IMR-90 (cell line): ENCODE measurements around the gene ALKBH1. TPM values are rescaled to one million over a fixed set of nuclear protein-coding genes. Genes with fewer than 3 reads are reported as not detected.

Source experiments
- ATAC-seq: fragments of 200-7000 bp; cut with Tn5 transposase; 2 replicates; pipeline ENCODE4 v1.9.1; 2020; ENCODE audit warnings: low read depth, mild to moderate bottlenecking, moderate library complexity
- BruUV-seq: library from RNA; stranded (reverse); fragments of 400-500 nt; replicated peaks from 2 replicates; lab custom pipeline; 2021; lab: Mats Ljungman, UMichigan
- CTCF ChIA-PET: fragments of 300-600 bp; formaldehyde crosslinking; extraction: SDS; loops from one replicate; lab custom pipeline; 2021; ENCODE audit warnings: antibody characterized with exemption; lab: Yijun Ruan, JAX
- POLR2A ChIA-PET: fragments of 300-600 bp; sonication (Branson Sonifier 250); formaldehyde crosslinking; loops from one replicate; lab custom pipeline; 2022; ENCODE audit warnings: antibody characterized with exemption; ENCODE audit not compliant: unreplicated experiment; lab: Charles Lee
- DNase-seq: peaks from one replicate; pipeline ENCODE4 v3.0.0; 2013
- H2AFZ ChIP-seq: replicated peaks from 2 replicates; pipeline ENCODE3; 2013; ENCODE audit warnings: low read length, mild to moderate bottlenecking; ENCODE audit not compliant: poor library complexity
- H2AK5ac ChIP-seq: 2 replicates; pipeline ENCODE4 v1.6.1; 2013; ENCODE audit warnings: low read depth, low read length, inconsistent platforms
- H2AK9ac ChIP-seq: replicated peaks from 2 replicates; pipeline ENCODE3; 2013; ENCODE audit warnings: mild to moderate bottlenecking, low read depth, low read length, moderate library complexity; ENCODE audit not compliant: poor library complexity
- H2BK120ac ChIP-seq: 2 replicates; pipeline ENCODE4 v1.6.1; 2013; ENCODE audit warnings: low read depth, low read length, inconsistent platforms
- H2BK15ac ChIP-seq: 3 replicates; pipeline ENCODE4 v1.6.1; 2013; ENCODE audit warnings: low read depth, low read length, inconsistent platforms
- H2BK20ac ChIP-seq: 2 replicates; pipeline ENCODE4 v1.6.1; 2013; ENCODE audit warnings: low read depth, mild to moderate bottlenecking, inconsistent platforms, low read length, moderate library complexity
- H2BK5ac ChIP-seq: 2 replicates; pipeline ENCODE4 v1.6.1; 2013; ENCODE audit warnings: mild to moderate bottlenecking, low read depth, low read length, inconsistent platforms; ENCODE audit not compliant: poor library complexity, severe bottlenecking
- H3K14ac ChIP-seq: replicated peaks from 2 replicates; pipeline ENCODE4 v1.6.1; 2013; ENCODE audit warnings: low read depth, low read length, inconsistent platforms
- H3K18ac ChIP-seq: 2 replicates; pipeline ENCODE4 v1.6.1; 2013; ENCODE audit warnings: low read depth, low read length, control low read depth
- H3K23ac ChIP-seq: 2 replicates; pipeline ENCODE4 v1.6.1; 2013; ENCODE audit warnings: low read depth, low read length, inconsistent platforms
- H3K27ac ChIP-seq: 2 replicates; pipeline ENCODE4 v1.5.1; 2013; ENCODE audit warnings: mild to moderate bottlenecking, control low read depth, low read length; ENCODE audit not compliant: insufficient read depth
- H3K27me3 ChIP-seq: 2 replicates; pipeline ENCODE4 v1.6.1; 2013; ENCODE audit warnings: low read length; ENCODE audit not compliant: control insufficient read depth, insufficient read depth
- H3K36me3 ChIP-seq: 2 replicates; pipeline ENCODE4 v1.6.1; 2013; ENCODE audit warnings: low read length, mixed read lengths; ENCODE audit not compliant: control insufficient read depth, insufficient read depth
- H3K4ac ChIP-seq: 2 replicates; pipeline ENCODE4 v1.6.1; 2013; ENCODE audit warnings: low read depth, low read length, inconsistent platforms
- H3K4me1 ChIP-seq: 2 replicates; pipeline ENCODE4 v1.6.1; 2013; ENCODE audit warnings: low read length, mixed read lengths; ENCODE audit not compliant: control insufficient read depth, insufficient read depth
- H3K4me2 ChIP-seq: 2 replicates; pipeline ENCODE4 v1.6.1; 2013; ENCODE audit warnings: low read depth, mild to moderate bottlenecking, control low read depth, low read length, moderate library complexity
- H3K4me3 ChIP-seq: 2 replicates; pipeline ENCODE4 v1.5.1; 2013; ENCODE audit warnings: low read depth, mild to moderate bottlenecking, control low read depth, low read length, moderate library complexity; ENCODE audit not compliant: insufficient read depth
- H3K56ac ChIP-seq: 2 replicates; pipeline ENCODE4 v1.6.1; 2013; ENCODE audit warnings: low read length, inconsistent platforms; ENCODE audit not compliant: insufficient read depth; ENCODE audit errors: extremely low read depth
- H3K79me1 ChIP-seq, 2 experiments: 2 replicates each; pipeline ENCODE4 v1.6.1; 2013; ENCODE audit warnings: low read length in 2 of 2, inconsistent platforms in 1 of 2, low read depth in 1 of 2
- H3K9ac ChIP-seq: 2 replicates; pipeline ENCODE4 v1.6.1; 2013; ENCODE audit warnings: low read depth, low read length, control low read depth
- H3K9me1 ChIP-seq: 2 replicates; pipeline ENCODE4 v1.6.1; 2013; ENCODE audit warnings: low read length, inconsistent platforms; ENCODE audit not compliant: insufficient read depth
- H3K9me3 ChIP-seq: 2 replicates; pipeline ENCODE4 v1.6.1; 2013; ENCODE audit warnings: low read length; ENCODE audit not compliant: control insufficient read depth, insufficient read depth
- H4K20me1 ChIP-seq: 2 replicates; pipeline ENCODE4 v1.6.1; 2013; ENCODE audit warnings: low read length, inconsistent platforms; ENCODE audit not compliant: insufficient read depth
- H4K5ac ChIP-seq: 2 replicates; pipeline ENCODE4 v1.6.1; 2013; ENCODE audit warnings: mild to moderate bottlenecking, low read depth, low read length, control low read depth
- H4K8ac ChIP-seq, 2 experiments: 2 replicates each; pipeline ENCODE4 v1.6.1; 2013; ENCODE audit warnings: low read depth in 2 of 2, low read length in 2 of 2, control low read depth in 1 of 2, inconsistent platforms in 1 of 2
- H4K91ac ChIP-seq: 2 replicates; pipeline ENCODE4 v1.6.1; 2013; ENCODE audit warnings: low read depth, low read length, inconsistent platforms; ENCODE audit not compliant: insufficient read depth
- BHLHE40 ChIP-seq: fragments of 150-350 bp; IDR thresholded peaks from 2 replicates; pipeline ENCODE4 v1.6.1; 2016; ENCODE audit warnings: mild to moderate bottlenecking, low read depth, low read length
- CEBPB ChIP-seq: IDR thresholded peaks from 2 replicates; pipeline ENCODE4 v1.6.1; 2012; ENCODE audit warnings: low read depth, low read length, improper control_type of control experiment
- CHD1 ChIP-seq: IDR thresholded peaks from 2 replicates; pipeline ENCODE4 v1.6.1; 2012; ENCODE audit warnings: low read depth, low read length, improper control_type of control experiment
- CTCF ChIP-seq: conservative IDR thresholded peaks from 2 replicates; pipeline ENCODE4 v1.5.1; 2012; ENCODE audit warnings: mild to moderate bottlenecking, low read depth, low read length, improper control_type of control experiment
- FOS ChIP-seq: fragments of 150-350 bp; IDR thresholded peaks from 2 replicates; pipeline ENCODE4 v1.6.1; 2016; ENCODE audit warnings: low read depth, low read length
- MAFK ChIP-seq: IDR thresholded peaks from 2 replicates; pipeline ENCODE4 v1.6.1; 2012; ENCODE audit warnings: low read depth, low read length, improper control_type of control experiment
- MAZ ChIP-seq: IDR thresholded peaks from 2 replicates; pipeline ENCODE4 v1.6.1; 2012; ENCODE audit warnings: low read depth, mild to moderate bottlenecking, low read length, improper control_type of control experiment, moderate library complexity, borderline replicate concordance
- MXI1 ChIP-seq: IDR thresholded peaks from 2 replicates; pipeline ENCODE4 v1.6.1; 2012; ENCODE audit warnings: low read depth, mild to moderate bottlenecking, low read length, moderate library complexity, borderline replicate concordance
- NFE2L2 ChIP-seq: fragments of 150-350 bp; IDR thresholded peaks from 2 replicates; pipeline ENCODE4 v1.6.1; 2016; ENCODE audit warnings: low read depth, mild to moderate bottlenecking, low read length
- POLR2A ChIP-seq: IDR thresholded peaks from 2 replicates; pipeline ENCODE4 v1.6.1; 2012; ENCODE audit warnings: mild to moderate bottlenecking, low read depth, low read length
- RAD21 ChIP-seq: IDR thresholded peaks from 2 replicates; pipeline ENCODE4 v1.6.1; 2012; ENCODE audit warnings: low read length, improper control_type of control experiment
- RCOR1 ChIP-seq: IDR thresholded peaks from 2 replicates; pipeline ENCODE4 v1.6.1; 2012; ENCODE audit warnings: mild to moderate bottlenecking, low read length, improper control_type of control experiment; ENCODE audit not compliant: insufficient replicate concordance
- RFX5 ChIP-seq: IDR thresholded peaks from 2 replicates; pipeline ENCODE4 v1.8.0; 2012; ENCODE audit warnings: low read depth, mild to moderate bottlenecking, low read length, moderate library complexity
- SMC3 ChIP-seq: fragments of 150-350 bp; IDR thresholded peaks from 2 replicates; pipeline ENCODE4 v1.6.1; 2016; ENCODE audit warnings: low read depth, mild to moderate bottlenecking, antibody characterized with exemption, low read length, moderate library complexity
- USF2 ChIP-seq: fragments of 150-350 bp; IDR thresholded peaks from 2 replicates; pipeline ENCODE4 v1.6.1; 2017; ENCODE audit warnings: mild to moderate bottlenecking, antibody characterized with exemption, low read length, low read depth
- WGBS, 2 experiments: methylation state at CpG; one replicate each; pipeline versions ENCODE4 v1.1.5 to v1.1.7; 2013; ENCODE audit warnings: missing lambda C conversion rate in 2 of 2; ENCODE audit not compliant: insufficient read length in 1 of 2; ENCODE audit errors: extremely low coverage in 2 of 2; 5-methylcytosine and 5-hydroxymethylcytosine counted together
- dilution Hi-C: fragments of 300-500 bp; cut with HindIII; formaldehyde crosslinking; loops from one replicate; pipeline ENCODE4 v1.14.3; 2018; ENCODE audit warnings: low sequenced_read_pairs; ENCODE audit not compliant: unreplicated experiment
- in situ Hi-C: fragments of 300-500 bp; cut with MboI; formaldehyde crosslinking; loops from 3 replicates; pipeline ENCODE4 v1.14.3; 2019; ENCODE audit warnings: low sequenced_read_pairs, inconsistent platforms, mixed read lengths
- intact Hi-C: fragments of 100-400 bp; cut with micrococcal nuclease; formaldehyde crosslinking; loops from 2 replicates; pipeline ENCODE4 v1.10.0; 2022
- polyA plus RNA-seq, 3 experiments: library from polyadenylated mRNA; depleted of rRNA; stranded (reverse); fragments of >200 nt; gene quantifications; 2 replicates each; pipeline ENCODE4 v1.2.3, GENCODE V29; 2012; ENCODE audit warnings: low replicate concordance in 1 of 3
- total RNA-seq: library from RNA; depleted of rRNA; stranded (reverse); fragments of >200 nt; gene quantifications from 2 replicates; pipeline ENCODE4 v1.2.3, GENCODE V29; 2012
- TF ChIP-seq, protein P1 (sequence below): fragments of 150-350 bp; IDR thresholded peaks from 2 replicates; pipeline ENCODE4 v1.6.1; 2016; ENCODE audit warnings: low read depth, mild to moderate bottlenecking, low read length, moderate library complexity, borderline replicate concordance

The ALKBH1 gene
- total and polyA plus RNA-seq, 2 of the 4 experiments (the other 2 are of a cell fraction), result 10.0 to 10.8 TPM

GRCh38 chr14:77647853-77648252 lies 60.0 kb downstream of the ALKBH1 start:
- Histone ChIP-seq H3K23ac (no peak overlapping the region), H3K56ac (no peak overlapping the region), H3K9ac (no peak overlapping the region), H3K27ac (no peak overlapping the region), H2BK120ac (no peak overlapping the region), H3K36me3 (no peaks in the 10 kb centered on the region), H3K4ac (no peak overlapping the region), H3K4me3 (no peak overlapping the region), H4K91ac (no peak overlapping the region), H2AFZ (no peak overlapping the region), H3K14ac (no peak overlapping the region), H3K4me2 (no peak overlapping the region), H2BK20ac (no peak overlapping the region), H3K79me1 (no peaks in the 10 kb centered on the region), H3K4me1 (no peaks in the 10 kb centered on the region), H3K9me1 (no peaks in the 10 kb centered on the region), H2AK5ac (no peak overlapping the region), H4K8ac (no peak overlapping the region), H2BK5ac (no peak overlapping the region), H3K27me3 (no peaks in the 10 kb centered on the region), H4K5ac (no peak overlapping the region), H3K9me3 (no peaks in the 10 kb centered on the region), H3K18ac (no peak overlapping the region), H4K20me1 (no peaks in the 10 kb centered on the region), H2BK15ac (no peak overlapping the region), H2AK9ac (no peak overlapping the region)
- TF ChIP-seq SMC3 (no peak), USF2 (no peak), FOS (no peak), NFE2L2 (no peak), CHD1 (no peak), POLR2A (no peak), RAD21 (no peak), MAZ (no peak), CTCF (no peak), BHLHE40 (no peak), RFX5 (no peak), MXI1 (no peak), MAFK (no peak), CEBPB (no peak), RCOR1 (no peak)
- TF ChIP-seq, protein P1, sequence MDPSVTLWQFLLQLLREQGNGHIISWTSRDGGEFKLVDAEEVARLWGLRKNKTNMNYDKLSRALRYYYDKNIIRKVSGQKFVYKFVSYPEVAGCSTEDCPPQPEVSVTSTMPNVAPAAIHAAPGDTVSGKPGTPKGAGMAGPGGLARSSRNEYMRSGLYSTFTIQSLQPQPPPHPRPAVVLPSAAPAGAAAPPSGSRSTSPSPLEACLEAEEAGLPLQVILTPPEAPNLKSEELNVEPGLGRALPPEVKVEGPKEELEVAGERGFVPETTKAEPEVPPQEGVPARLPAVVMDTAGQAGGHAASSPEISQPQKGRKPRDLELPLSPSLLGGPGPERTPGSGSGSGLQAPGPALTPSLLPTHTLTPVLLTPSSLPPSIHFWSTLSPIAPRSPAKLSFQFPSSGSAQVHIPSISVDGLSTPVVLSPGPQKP, result no peak
- DNase-seq, result no peak
- no TSS peak for BruUV-seq
- CTCF ChIA-PET, result interaction anchor here (0.6 kb wide), 1 partner anchor 467 kb away, joined by 3 read pairs; no protein-coding TSS in a partner anchor
- POLR2A ChIA-PET, result no interaction called here
- no CpG with 5 or more reads among the region's 2 CpGs for WGBS, 2 experiments
- in situ Hi-C loops, result no loop called here
- ATAC-seq, result no peak
- dilution Hi-C loops, result no loop called here
- intact Hi-C loops, result no loop called here
